HepG2 (cell line): ENCODE data around the gene GNRH2. TPM values are rescaled to one million over a fixed set of nuclear protein-coding genes. Genes with fewer than 3 reads are reported as not detected.
A peak's percentile ranks its signal among the peaks of the same experiment; 100 is the strongest.

Experiments
- BHLHE40 ChIP-seq: IDR thresholded peaks from 2 replicates; pipeline ENCODE4 v1.6.1; 2011; ENCODE audit warnings: low read length, improper control_type of control experiment
- CHD2 ChIP-seq: IDR thresholded peaks from 2 replicates; pipeline ENCODE4 v1.6.1; 2011; ENCODE audit warnings: low read depth, low read length, improper control_type of control experiment
- DNMT3B ChIP-seq: conservative IDR thresholded peaks from 2 replicates; pipeline ENCODE4 v1.6.1; 2016; ENCODE audit warnings: missing biosample characterization, control low read depth
- FOSL1 ChIP-seq: sonication (generic); formaldehyde crosslinking; IDR thresholded peaks from 2 replicates; pipeline ENCODE4 v1.9.0; 2021; ENCODE audit warnings: missing genetic modification reagents, borderline replicate concordance
- HMGA1 ChIP-seq: sonication (generic); formaldehyde crosslinking; conservative IDR thresholded peaks from 2 replicates; pipeline ENCODE4 v1.4.0; 2020; ENCODE audit warnings: missing genetic modification reagents
- NR2F6 ChIP-seq, 2 experiments: IDR thresholded peaks; 2 replicates each; pipeline ENCODE4 v1.6.1; 2016; ENCODE audit warnings: antibody characterized with exemption in 1 of 2, mild to moderate bottlenecking in 1 of 2
- ONECUT2 ChIP-seq: sonication (generic); formaldehyde crosslinking; IDR thresholded peaks from 2 replicates; pipeline ENCODE4 v1.4.0; 2020; ENCODE audit warnings: missing genetic modification reagents
- PAWR ChIP-seq: sonication (generic); formaldehyde crosslinking; IDR thresholded peaks from 2 replicates; pipeline ENCODE4 v1.4.0; 2020; ENCODE audit warnings: missing genetic modification reagents, mild to moderate bottlenecking, borderline replicate concordance
- RARG ChIP-seq: sonication (generic); formaldehyde crosslinking; IDR thresholded peaks from 2 replicates; pipeline ENCODE4 v1.4.0; 2020; ENCODE audit warnings: low read depth, mild to moderate bottlenecking, missing genetic modification reagents
- REXO4 ChIP-seq: sonication (generic); formaldehyde crosslinking; IDR thresholded peaks from 2 replicates; pipeline ENCODE4 v1.8.0; 2022; ENCODE audit warnings: missing genetic modification reagents, mild to moderate bottlenecking, borderline replicate concordance
- ZBTB38 ChIP-seq: sonication (generic); formaldehyde crosslinking; IDR thresholded peaks from 2 replicates; pipeline ENCODE4 v1.5.1; 2020; ENCODE audit warnings: mild to moderate bottlenecking, missing genetic modification reagents
- ZNF326 ChIP-seq: sonication (generic); formaldehyde crosslinking; IDR thresholded peaks from 2 replicates; pipeline ENCODE4 v1.4.0; 2020; ENCODE audit warnings: missing genetic modification reagents, borderline replicate concordance
- ZNF432 ChIP-seq: sonication (generic); formaldehyde crosslinking; IDR thresholded peaks from 2 replicates; pipeline ENCODE4 v1.5.0; 2020; ENCODE audit warnings: missing genetic modification reagents, mild to moderate bottlenecking, borderline replicate concordance
- ZNF446 ChIP-seq: sonication (generic); formaldehyde crosslinking; IDR thresholded peaks from 2 replicates; pipeline ENCODE4 v1.5.0; 2020; ENCODE audit warnings: mild to moderate bottlenecking, missing genetic modification reagents
- ZNF530 ChIP-seq: sonication (generic); formaldehyde crosslinking; IDR thresholded peaks from 2 replicates; pipeline ENCODE4 v1.5.0; 2020; ENCODE audit warnings: low read depth, mild to moderate bottlenecking, missing genetic modification reagents
- ZNF674 ChIP-seq: sonication (generic); formaldehyde crosslinking; IDR thresholded peaks from 2 replicates; pipeline ENCODE4 v1.5.0; 2020; ENCODE audit warnings: low read depth, mild to moderate bottlenecking, missing genetic modification reagents
- ZNF891 ChIP-seq: sonication (generic); formaldehyde crosslinking; IDR thresholded peaks from 2 replicates; pipeline ENCODE4 v1.5.0; 2020; ENCODE audit warnings: mild to moderate bottlenecking, missing genetic modification reagents
- polyA plus RNA-seq, 8 experiments: library from polyadenylated mRNA; depleted of rRNA in 3 of 8; stranded (reverse) in 7 of 8; unstranded in 1 of 8; fragments of >200 nt; fragmentation: Illumina TruSeq in 4 of 8; extraction: Trizol in 4 of 8; gene quantifications; 2 replicates each; pipeline versions ENCODE4 v1.2.1 to v1.2.3, GENCODE V29; 2011 to 2016; ENCODE audit warnings: low read depth in 4 of 8, missing spikeins in 1 of 8, mixed read lengths in 1 of 8; ENCODE audit not compliant: insufficient read depth in 1 of 8
- total RNA-seq, 5 experiments: library from RNA; depleted of rRNA; stranded (reverse); fragments of >200 nt; fragmentation: Illumina TruSeq; extraction: Trizol; gene quantifications; 2 replicates each; pipeline ENCODE4 v1.2.3, GENCODE V29; 2016; ENCODE audit warnings: low read depth in 1 of 5
- TF ChIP-seq, protein P1 (sequence below): sonication (generic); formaldehyde crosslinking; IDR thresholded peaks from 2 replicates; pipeline ENCODE4 v1.4.0; 2020; ENCODE audit warnings: missing genetic modification reagents
- TF ChIP-seq, protein P2 (sequence below): IDR thresholded peaks from 2 replicates; pipeline ENCODE4 v1.6.1; 2016; ENCODE audit warnings: low read depth, missing genetic modification reagents, missing compliant biosample characterization

Gene GNRH2
- total and polyA plus RNA-seq, 2 of the 13 experiments (the other 11 are each of a cell fraction or from before 2014, with no cell fraction given), result 0.28 TPM; not detected in 1

DNA sequence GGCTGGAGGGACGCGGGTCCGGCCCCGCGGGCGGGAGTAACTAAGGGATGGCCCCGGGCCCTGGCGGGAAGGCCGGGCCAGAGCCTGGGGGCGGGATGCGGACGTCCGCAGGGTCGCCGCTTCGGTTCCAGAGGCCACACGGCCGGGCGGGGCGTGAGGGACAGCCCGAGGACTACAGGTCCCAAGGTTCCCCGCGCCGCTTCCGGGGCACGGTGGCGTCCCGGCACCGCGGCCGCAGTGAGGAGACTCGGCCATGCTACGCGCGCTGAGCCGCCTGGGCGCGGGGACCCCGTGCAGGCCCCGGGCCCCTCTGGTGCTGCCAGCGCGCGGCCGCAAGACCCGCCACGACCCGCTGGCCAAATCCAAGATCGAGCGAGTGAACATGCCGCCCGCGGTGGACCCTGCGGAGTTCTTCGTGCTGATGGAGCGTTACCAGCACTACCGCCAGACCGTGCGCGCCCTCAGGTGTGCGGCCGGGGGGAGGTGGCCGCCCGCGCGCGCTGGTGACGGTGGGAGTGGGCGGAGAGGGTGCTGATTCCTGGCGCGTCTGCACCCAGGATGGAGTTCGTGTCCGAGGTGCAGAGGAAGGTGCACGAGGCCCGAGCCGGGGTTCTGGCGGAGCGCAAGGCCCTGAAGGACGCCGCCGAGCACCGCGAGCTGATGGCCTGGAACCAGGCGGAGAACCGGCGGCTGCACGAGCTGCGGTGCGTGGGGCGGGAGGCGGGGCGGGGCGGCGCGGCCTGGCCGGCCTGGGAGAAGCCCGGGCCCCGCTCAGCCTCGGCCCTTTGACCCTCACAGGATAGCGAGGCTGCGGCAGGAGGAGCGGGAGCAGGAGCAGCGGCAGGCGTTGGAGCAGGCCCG lies 2.6 kb downstream of the GNRH2 start, which contains the start of gene MRPS26 (continued):
- TF ChIP-seq, protein P1, sequence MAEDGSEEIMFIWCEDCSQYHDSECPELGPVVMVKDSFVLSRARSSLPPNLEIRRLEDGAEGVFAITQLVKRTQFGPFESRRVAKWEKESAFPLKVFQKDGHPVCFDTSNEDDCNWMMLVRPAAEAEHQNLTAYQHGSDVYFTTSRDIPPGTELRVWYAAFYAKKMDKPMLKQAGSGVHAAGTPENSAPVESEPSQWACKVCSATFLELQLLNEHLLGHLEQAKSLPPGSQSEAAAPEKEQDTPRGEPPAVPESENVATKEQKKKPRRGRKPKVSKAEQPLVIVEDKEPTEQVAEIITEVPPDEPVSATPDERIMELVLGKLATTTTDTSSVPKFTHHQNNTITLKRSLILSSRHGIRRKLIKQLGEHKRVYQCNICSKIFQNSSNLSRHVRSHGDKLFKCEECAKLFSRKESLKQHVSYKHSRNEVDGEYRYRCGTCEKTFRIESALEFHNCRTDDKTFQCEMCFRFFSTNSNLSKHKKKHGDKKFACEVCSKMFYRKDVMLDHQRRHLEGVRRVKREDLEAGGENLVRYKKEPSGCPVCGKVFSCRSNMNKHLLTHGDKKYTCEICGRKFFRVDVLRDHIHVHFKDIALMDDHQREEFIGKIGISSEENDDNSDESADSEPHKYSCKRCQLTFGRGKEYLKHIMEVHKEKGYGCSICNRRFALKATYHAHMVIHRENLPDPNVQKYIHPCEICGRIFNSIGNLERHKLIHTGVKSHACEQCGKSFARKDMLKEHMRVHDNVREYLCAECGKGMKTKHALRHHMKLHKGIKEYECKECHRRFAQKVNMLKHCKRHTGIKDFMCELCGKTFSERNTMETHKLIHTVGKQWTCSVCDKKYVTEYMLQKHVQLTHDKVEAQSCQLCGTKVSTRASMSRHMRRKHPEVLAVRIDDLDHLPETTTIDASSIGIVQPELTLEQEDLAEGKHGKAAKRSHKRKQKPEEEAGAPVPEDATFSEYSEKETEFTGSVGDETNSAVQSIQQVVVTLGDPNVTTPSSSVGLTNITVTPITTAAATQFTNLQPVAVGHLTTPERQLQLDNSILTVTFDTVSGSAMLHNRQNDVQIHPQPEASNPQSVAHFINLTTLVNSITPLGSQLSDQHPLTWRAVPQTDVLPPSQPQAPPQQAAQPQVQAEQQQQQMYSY (CRISPR knock-in tag), result peak; percentile 14; the same call in 1 of the 2 replicates
- TF ChIP-seq ZNF326 (CRISPR knock-in tag) (peak; percentile 71; the same call in 1 of the 2 replicates), FOSL1 (CRISPR knock-in tag) (peak; percentile 59; the same call in 1 of the 2 replicates), NR2F6 (IDR thresholded peaks at IDR 0.05) (no peak), NR2F6 (CRISPR knock-in tag; IDR thresholded peaks at IDR 0.05) (peak; percentile 24), CHD2 (peak; percentile 37; the same call in 1 of the 2 replicates), PAWR (CRISPR knock-in tag) (no peak), HMGA1 (CRISPR knock-in tag) (no peak), DNMT3B (CRISPR knock-in tag) (peak; percentile 19; the same call in 1 of the 2 replicates), ZBTB38 (CRISPR knock-in tag) (peak; percentile 79), ONECUT2 (CRISPR knock-in tag) (peak; percentile 11), ZNF446 (CRISPR knock-in tag) (peak; percentile 99), BHLHE40 (no peak), ZNF432 (CRISPR knock-in tag) (no peak; the same call in 1 of the 2 replicates), ZNF891 (CRISPR knock-in tag) (peak; percentile 88), RARG (no peak; the same call in 1 of the 2 replicates), ZNF674 (peak; percentile 96; the same call in 1 of the 2 replicates), ZNF530 (0 out of 2 replicates have a peak, but pooled peaks have one; percentile 46), REXO4 (CRISPR knock-in tag) (peak; percentile 91)
- TF ChIP-seq, protein P2, sequence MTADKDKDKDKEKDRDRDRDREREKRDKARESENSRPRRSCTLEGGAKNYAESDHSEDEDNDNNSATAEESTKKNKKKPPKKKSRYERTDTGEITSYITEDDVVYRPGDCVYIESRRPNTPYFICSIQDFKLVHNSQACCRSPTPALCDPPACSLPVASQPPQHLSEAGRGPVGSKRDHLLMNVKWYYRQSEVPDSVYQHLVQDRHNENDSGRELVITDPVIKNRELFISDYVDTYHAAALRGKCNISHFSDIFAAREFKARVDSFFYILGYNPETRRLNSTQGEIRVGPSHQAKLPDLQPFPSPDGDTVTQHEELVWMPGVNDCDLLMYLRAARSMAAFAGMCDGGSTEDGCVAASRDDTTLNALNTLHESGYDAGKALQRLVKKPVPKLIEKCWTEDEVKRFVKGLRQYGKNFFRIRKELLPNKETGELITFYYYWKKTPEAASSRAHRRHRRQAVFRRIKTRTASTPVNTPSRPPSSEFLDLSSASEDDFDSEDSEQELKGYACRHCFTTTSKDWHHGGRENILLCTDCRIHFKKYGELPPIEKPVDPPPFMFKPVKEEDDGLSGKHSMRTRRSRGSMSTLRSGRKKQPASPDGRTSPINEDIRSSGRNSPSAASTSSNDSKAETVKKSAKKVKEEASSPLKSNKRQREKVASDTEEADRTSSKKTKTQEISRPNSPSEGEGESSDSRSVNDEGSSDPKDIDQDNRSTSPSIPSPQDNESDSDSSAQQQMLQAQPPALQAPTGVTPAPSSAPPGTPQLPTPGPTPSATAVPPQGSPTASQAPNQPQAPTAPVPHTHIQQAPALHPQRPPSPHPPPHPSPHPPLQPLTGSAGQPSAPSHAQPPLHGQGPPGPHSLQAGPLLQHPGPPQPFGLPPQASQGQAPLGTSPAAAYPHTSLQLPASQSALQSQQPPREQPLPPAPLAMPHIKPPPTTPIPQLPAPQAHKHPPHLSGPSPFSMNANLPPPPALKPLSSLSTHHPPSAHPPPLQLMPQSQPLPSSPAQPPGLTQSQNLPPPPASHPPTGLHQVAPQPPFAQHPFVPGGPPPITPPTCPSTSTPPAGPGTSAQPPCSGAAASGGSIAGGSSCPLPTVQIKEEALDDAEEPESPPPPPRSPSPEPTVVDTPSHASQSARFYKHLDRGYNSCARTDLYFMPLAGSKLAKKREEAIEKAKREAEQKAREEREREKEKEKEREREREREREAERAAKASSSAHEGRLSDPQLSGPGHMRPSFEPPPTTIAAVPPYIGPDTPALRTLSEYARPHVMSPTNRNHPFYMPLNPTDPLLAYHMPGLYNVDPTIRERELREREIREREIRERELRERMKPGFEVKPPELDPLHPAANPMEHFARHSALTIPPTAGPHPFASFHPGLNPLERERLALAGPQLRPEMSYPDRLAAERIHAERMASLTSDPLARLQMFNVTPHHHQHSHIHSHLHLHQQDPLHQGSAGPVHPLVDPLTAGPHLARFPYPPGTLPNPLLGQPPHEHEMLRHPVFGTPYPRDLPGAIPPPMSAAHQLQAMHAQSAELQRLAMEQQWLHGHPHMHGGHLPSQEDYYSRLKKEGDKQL (CRISPR knock-in tag), result peak; percentile 18; the same call in 1 of the 2 replicates
